GM21786 (cell line): Measurements from ENCODE around the gene ACOT7.
"Not testable (repeated sequence)": the region's sequence is repeated elsewhere in the genome, so short reads cannot be mapped to it uniquely, and the experiment has no call there.

Source experiments
- ATAC-seq: cut with Tn5 transposase; IDR thresholded peaks from one replicate; pipeline ENCODE4 v1.9.1; 2021; ENCODE audit not compliant: unreplicated experiment

The ACOT7 gene

GRCh38 chr1:6316240-6317097, 77.1 kb downstream of the ACOT7 start:
- ATAC-seq = no peak

DNA sequence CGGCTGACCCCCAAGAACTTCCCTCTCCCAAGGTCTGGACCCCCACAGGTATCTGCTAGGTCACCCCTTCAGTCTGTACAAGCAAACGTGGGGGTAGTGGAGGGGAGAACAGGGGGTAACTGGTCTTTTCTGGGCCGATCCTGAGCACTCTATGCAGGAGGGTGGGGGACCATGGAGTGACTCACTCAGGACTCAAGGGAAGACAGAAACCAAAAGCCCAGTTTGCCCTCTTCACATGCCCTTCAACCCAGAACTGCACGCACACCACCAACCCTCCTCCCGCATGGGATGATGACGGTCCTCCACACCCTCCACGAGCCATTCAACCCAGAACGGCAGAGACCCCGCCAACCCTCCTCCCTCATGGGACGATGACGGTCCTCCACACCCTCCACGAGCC, 79.1 kb downstream of the ACOT7 start:
- ATAC-seq = no peak

DNA sequence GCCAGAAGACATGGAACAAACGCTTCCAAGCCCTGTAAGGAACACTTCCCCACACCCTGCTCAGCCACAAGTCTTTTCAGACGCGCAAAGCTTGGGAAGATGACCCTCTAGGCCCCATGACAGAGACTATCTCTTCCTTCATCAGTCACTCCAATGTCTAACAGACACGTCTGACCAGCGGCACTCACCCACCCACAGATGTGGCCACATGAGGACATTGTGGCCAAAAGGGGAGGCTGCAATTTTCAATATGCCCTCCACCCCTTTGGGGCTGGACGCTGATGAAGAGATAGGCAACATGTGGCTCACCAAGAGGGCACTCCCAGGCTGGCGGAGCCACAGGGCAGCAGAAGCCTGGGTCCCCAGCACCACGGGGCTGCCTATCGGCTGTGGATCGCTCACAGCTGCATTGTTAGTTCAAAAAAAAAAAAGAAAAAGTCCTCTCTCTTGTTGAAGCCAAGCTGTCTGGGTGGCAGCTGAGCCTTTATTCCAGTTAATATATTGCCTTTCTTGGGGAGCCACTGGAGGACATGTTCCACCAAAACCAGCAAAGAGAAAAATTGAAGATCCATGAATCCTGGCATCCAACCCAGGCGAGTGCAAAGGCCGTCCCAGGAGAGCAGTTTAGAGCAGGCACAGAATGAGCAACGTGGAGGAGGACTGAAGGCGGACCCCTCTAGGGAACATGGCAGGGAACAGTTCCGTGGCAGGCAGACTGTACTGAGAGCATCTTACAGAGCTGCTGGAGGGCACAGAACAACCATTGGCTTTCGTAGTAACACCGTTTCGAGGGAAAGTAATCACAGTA, 80.0 kb downstream of the ACOT7 start:
- ATAC-seq = no peak

DNA sequence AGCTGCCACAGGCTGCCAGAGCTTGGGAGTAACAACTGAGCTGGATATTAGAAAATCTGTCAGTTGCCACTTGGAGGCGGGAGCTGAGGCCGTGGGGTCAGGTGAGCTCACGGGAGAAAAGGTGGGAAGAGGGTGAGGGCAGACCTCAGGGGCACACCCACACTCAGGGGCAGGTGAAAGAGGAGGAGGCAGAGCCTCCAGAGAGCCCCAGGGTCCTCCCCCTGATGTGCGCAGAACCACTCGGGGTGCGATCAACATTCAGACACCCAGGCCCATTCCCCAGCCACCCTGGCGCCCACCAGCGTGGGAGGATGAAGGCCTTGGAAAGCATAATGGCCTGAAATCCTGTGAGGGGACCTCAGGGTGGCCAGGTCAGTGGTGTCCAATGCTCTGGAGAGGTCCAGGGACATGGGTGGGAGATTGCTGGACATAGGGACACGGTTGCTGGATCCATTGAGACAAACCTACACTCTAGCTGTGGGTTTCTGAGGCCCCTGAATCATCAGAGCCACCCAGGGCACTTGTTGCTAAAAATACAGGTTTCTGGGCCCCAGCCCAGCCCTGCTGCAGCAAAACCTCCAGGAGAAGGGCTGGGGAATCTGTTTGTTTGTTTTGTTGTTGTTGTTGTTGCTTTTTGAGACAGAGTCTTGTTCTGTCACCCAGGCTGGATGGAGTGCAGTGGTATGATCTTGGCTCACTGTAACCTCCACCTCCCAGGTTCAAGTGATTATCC, 83.3 kb downstream of the ACOT7 start:
- no peak for ATAC-seq

DNA sequence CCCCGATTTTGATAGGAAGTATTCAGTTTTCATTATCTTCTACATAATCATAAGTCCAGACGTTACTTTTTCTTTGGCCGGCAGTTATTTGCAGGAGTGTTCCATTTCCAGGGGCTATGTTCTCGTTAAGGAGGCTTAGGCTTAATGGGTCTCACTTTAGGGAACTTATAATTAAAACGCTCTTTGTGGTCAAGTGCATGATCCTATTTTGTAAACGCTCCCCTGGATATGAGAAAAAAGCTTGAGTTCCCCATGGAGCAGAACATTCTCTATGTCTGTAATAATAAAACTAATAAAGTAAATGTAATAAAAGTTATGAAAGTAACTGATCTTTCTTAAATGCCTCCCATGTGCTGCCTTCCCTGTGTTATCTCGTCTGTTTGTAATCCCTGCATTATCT, 84.0 kb downstream of the ACOT7 start:
- no peak for ATAC-seq

- no peak for ATAC-seq
Measured at GRCh38 chr1:6308449-6308848, 85.1 kb downstream of the ACOT7 start.

DNA sequence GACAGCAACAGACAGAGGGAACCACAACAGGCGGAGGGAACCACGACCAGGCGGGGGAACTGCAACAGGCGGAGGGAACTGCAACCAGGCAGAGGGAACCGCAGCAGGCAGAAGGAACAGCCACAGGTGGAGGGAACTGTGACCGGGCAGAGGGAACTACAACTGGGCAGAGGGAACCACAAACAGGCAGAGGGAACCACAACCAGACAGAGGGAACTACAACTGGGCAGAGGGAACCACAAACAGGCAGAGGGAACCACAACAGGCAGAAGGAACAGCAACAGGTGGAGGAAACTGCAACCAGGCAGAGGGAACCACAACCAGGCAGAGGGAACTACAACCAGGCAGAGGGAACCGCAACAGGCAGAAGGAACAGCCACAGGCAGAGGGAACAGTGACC, 85.9 kb downstream of the ACOT7 start:
- ATAC-seq = not testable (repeated sequence)

DNA sequence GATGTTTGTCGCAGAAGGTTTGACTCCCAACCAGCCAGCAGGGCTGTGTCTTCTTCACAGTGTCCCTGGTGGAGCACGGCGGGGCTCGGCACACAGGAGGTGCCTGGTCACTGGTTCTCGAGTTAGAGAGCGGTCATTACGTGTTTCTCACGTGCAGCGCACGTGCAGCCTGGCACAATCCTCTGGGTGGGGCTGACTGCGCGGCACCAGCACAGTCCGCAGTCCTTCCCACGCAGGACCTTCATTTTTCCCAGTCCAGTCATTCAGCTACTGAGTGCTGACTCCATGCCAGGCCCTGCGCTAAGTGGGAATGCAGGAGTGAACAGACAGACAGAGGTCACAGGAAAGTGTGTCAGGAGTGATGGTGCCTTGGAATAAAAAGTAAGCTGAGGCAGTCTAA, 86.5 kb downstream of the ACOT7 start:
- no peak for ATAC-seq

GRCh38 chr1:6303397-6304012, 90.1 kb downstream of the ACOT7 start:
- ATAC-seq = no peak

DNA sequence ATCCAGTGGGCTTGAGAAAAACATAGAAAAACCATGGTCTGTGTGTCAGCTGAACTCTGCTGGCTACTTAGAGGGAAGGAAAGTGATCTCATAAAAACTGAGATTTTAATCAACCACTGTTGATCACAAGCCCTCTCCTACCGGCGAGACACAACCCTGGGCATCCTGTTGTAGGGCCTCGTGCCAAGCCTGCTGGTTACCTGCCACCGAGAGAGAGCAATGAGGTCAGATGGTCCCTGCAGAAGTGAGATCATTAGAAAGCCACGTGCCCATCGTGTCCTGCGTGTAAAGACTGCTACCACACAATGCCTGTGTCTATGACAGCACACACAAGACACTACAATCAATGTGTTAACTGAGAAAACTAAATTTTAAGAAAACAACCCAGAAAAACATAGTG, 91.0 kb downstream of the ACOT7 start:
- ATAC-seq = no peak

DNA sequence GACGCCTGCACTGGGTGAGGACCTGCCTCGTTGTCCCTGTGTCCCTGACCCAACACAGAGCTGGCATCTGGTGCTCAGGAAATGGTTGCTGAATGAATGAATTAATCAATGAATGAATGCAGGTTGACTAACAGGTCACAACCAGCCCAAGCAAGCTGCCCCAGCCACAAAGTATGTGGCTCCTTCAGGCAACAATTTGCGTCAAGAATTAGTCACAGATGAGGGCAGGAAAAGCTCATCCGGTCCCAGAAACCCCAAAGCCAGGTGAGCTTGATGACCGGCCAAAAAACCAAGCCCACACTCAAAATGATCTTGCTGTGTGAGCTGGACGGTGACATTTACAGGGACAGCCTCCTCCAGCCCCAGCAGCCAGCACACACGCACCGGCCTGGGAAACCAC, 92.0 kb downstream of the ACOT7 start:
- ATAC-seq = no peak

DNA sequence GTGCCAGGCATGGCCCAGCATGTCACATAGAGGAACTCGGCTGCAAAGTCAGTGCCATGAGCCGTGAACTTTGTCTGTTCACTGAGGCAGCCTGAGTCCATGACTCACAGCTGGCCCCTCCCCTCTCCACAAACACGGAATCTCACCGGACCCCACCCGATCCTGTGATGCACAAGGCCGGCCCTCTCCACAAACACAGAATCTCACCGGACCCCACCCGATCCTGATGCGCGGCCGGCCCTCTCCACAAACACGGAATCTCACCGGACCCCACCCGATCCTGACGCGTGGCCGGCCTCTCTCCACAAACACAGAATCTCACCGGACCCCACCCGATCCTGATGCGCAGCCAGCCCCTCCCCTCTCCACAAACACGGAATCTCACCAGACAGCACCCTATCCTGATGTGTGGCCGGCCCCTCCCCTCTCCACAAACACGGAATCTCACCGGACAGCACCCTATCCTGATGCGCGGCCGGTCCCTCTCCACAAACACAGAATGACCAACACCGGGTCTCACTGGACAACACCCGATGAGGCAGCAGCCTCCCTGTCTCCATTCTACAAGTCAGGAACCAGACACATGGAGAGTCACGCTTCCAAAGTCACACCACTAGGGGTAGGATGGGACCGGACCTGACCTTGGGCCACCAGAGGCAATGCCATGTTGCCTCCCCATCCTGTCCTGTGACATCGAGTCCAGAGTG, 93.1 kb downstream of the ACOT7 start:
- ATAC-seq = no peak

- ATAC-seq = no peak
Measured at GRCh38 chr1:6299557-6300165, 93.9 kb downstream of the ACOT7 start.

GRCh38 chr1:6298940-6299465, 94.6 kb downstream of the ACOT7 start:
- ATAC-seq = no peak

DNA sequence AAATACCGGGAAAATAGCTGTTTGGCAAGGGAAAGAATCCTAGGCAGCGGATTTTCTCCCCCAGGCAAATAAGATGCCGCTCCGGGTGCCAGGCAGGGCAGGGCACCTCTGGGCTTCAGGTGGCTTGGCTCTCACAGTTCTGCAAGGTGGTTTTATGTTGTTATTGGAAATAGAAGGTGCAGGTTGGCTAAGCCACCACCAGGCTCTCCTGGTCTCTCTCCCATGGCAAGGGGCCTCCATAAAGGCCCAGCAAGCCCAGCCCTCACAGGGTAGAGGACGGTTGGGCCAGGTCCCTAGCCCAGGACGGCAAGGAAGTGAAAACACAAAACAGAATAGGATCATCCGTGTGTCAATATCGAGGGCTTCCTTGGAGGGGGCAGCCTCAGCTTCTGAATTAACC, 95.0 kb downstream of the ACOT7 start:
- ATAC-seq = no peak

- ATAC-seq = no peak
Measured at GRCh38 chr1:6295910-6296309, 97.7 kb downstream of the ACOT7 start.

- ATAC-seq = no peak
Measured at GRCh38 chr1:6294890-6295556, 98.5 kb downstream of the ACOT7 start.

GRCh38 chr1:6294080-6294889, 99.3 kb downstream of the ACOT7 start:
- no peak for ATAC-seq
